ENCODE data around the gene ECE1. TPM values are rescaled to one million over a fixed set of nuclear protein-coding genes. Genes with fewer than 3 reads are reported as not detected.

ECE1 gene
- total and polyA plus RNA-seq, 2 of the 13 experiments (the other 11 are each of a cell fraction or from before 2014, with no cell fraction given), result 13.5 to 21.2 TPM

- no peak for TF ChIP-seq ZNF407 (CRISPR knock-in tag; IDR thresholded peaks at IDR 0.05; ENCODE audit: not compliant biosample characterization)
Measured at GRCh38 chr1:21189421-21189820, 100.8 kb downstream of the ECE1 start (continued).

- no peak overlapping the region for H3K9ac ChIP-seq (ENCODE audit: insufficient read depth, low read depth, low read length)
- H2AFZ ChIP-seq (ENCODE audit: low read length), result no peak overlapping the region
- H3K27ac ChIP-seq (ENCODE audit: extremely low read length, insufficient read depth, low read length), result no peak overlapping the region
- H3K36me3 ChIP-seq (replicated peaks in 1 of 2; ENCODE audit: control insufficient read depth in 1 of 2, insufficient read depth in 2 of 2, low read length in 2 of 2), result no peaks in the 10 kb centered on the region
- ChIA-PET POLR2A (no interaction called here), CTCF (ENCODE audit: low intra/inter-chr PET ratio, low total read pairs) (no interaction called here)
- H3K79me2 ChIP-seq (ENCODE audit: insufficient read depth, low read length), result no peaks in the 10 kb centered on the region
- 63% methylated on average over 3 of the region's 3 CpGs for WGBS (ENCODE audit: low lambda C conversion rate)
- ATAC-seq (no peak), DNase-seq (ENCODE audit: low spot score) (no peak), FAIRE-seq (no peak)
- no peak overlapping the region for H3K4me2 ChIP-seq (ENCODE audit: low read depth, low read length)
- H3K4me3 ChIP-seq (replicated peaks in 1 of 3; ENCODE audit: insufficient read depth in 1 of 3, low read depth in 2 of 3, low read length in 3 of 3), result no peak overlapping the region
- H3K4me1 ChIP-seq (ENCODE audit: insufficient read depth, low read length), result peaks cover 14% of the 10 kb centered on the region
- TF ChIP-seq CC2D1A (CRISPR knock-in tag; IDR thresholded peaks at IDR 0.05), result no peak
- TF ChIP-seq ZNF564 (CRISPR knock-in tag; IDR thresholded peaks at IDR 0.05), result no peak
- no peak for TF ChIP-seq ZSCAN31 (CRISPR knock-in tag; IDR thresholded peaks at IDR 0.05; ENCODE audit: low read depth)
- BruUV-seq (replicated peaks), result no TSS peak
- H3K27me3 ChIP-seq (ENCODE audit: control insufficient read depth in 1 of 2, insufficient read depth in 2 of 2, low read length in 2 of 2), result peaks cover 0 to 4% of the 10 kb centered on the region in 2 experiments; a peak in 1 of 5 replicates
- in situ Hi-C loops (cut with HindIII; ENCODE audit: extremely low pct_ligation_motif_present, low pct_unique_long_range_greater_than_20kb) (loop anchor here (25.0 kb wide), 1 partner anchor 201 kb away; no protein-coding TSS in a partner anchor), intact Hi-C loops (cut with micrococcal nuclease; ENCODE audit: unreplicated experiment) (no loop called here)
- no peaks in the 10 kb centered on the region for H3K9me3 ChIP-seq (ENCODE audit: low read length)
- no peaks in the 10 kb centered on the region for H4K20me1 ChIP-seq (ENCODE audit: insufficient read depth, low read length)
Measured at GRCh38 chr1:21188235-21188634, 102.0 kb downstream of the ECE1 start.

Measured in HepG2 (cell line).